ENCODE results near the gene ATP8A2. TPM values are rescaled to one million over a fixed set of nuclear protein-coding genes. Genes with fewer than 3 reads are reported as not detected.

The ATP8A2 gene
- total and polyA plus RNA-seq, 7 donors: under 0.01 to 2.2 (median 1.2) TPM; not detected in 1

DNA sequence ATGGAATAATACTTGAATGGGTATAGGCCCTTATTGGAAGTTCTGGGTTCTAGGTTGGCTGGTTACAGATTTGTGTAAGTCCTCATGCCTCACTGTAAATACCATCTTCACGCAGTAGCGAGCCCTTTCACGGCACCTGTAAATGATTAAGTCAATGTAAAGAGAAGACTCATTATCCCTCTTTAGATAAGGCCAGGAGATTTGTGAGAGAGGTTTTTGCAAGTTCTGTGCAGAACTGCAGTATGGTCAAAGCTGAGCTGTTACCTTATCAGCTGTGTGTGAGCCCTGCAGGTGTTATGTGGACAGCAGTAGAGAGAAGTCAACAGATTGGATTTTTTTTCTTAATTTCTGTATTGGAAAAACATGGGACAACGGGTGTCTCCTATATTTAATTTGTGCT, 538.5 kb downstream of the ATP8A2 start:
- no peak overlapping the region for H3K27ac ChIP-seq
- H3K27me3 ChIP-seq: no peaks in the 10 kb centered on the region
- H3K9me3 ChIP-seq: no peaks in the 10 kb centered on the region
- no peaks in the 10 kb centered on the region for H3K36me3 ChIP-seq
- intact Hi-C loops (cut with DNase I): no loop called here
- TF ChIP-seq POLR2AphosphoS5 (IDR thresholded peaks at IDR 0.05) (no peak), POLR2A (IDR thresholded peaks at IDR 0.05) (no peak), EP300 (IDR thresholded peaks at IDR 0.05) (no peak)
- TF ChIP-seq, protein P1, sequence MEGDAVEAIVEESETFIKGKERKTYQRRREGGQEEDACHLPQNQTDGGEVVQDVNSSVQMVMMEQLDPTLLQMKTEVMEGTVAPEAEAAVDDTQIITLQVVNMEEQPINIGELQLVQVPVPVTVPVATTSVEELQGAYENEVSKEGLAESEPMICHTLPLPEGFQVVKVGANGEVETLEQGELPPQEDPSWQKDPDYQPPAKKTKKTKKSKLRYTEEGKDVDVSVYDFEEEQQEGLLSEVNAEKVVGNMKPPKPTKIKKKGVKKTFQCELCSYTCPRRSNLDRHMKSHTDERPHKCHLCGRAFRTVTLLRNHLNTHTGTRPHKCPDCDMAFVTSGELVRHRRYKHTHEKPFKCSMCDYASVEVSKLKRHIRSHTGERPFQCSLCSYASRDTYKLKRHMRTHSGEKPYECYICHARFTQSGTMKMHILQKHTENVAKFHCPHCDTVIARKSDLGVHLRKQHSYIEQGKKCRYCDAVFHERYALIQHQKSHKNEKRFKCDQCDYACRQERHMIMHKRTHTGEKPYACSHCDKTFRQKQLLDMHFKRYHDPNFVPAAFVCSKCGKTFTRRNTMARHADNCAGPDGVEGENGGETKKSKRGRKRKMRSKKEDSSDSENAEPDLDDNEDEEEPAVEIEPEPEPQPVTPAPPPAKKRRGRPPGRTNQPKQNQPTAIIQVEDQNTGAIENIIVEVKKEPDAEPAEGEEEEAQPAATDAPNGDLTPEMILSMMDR (IDR thresholded peaks at IDR 0.05): no peak
- H3K4me1 ChIP-seq: no peaks in the 10 kb centered on the region
- 19 to 72% methylated on average over 4 of the region's 4 CpGs for WGBS, 2 donors
- no peak for DNase-seq
- no peak overlapping the region for H3K4me3 ChIP-seq

DNA sequence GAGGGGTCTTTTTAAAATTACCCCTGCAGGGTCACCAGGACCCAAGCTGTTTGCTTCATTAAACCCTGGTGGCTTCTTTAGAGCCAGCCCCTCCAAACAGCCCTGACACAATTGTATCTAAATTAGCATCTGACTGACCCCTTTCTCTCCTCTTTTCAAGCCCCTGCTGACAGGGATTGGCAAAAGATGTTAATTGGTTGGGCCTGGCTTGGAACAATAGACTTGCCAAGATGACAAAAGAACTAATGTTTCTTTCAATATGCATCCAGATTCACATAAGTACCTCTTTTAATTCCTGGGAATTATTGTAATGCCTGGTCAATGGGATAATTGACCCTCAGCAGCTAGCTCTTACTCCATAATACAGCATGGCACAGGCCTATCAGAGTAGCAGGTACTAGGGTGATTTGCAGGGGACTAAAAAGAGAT, 539.2 kb downstream of the ATP8A2 start:
- Histone ChIP-seq H3K36me3 (no peaks in the 10 kb centered on the region), H3K4me1 (no peaks in the 10 kb centered on the region), H3K27me3 (no peaks in the 10 kb centered on the region), H3K27ac (no peak overlapping the region), H3K9me3 (no peaks in the 10 kb centered on the region), H3K4me3 (no peak overlapping the region)
- intact Hi-C loops (cut with DNase I): no loop called here
- no peak for TF ChIP-seq POLR2A (IDR thresholded peaks at IDR 0.05)
- TF ChIP-seq EP300 (IDR thresholded peaks at IDR 0.05): no peak
- no peak for TF ChIP-seq POLR2AphosphoS5 (IDR thresholded peaks at IDR 0.05)
- TF ChIP-seq, protein P1 (IDR thresholded peaks at IDR 0.05): no peak
- no peak for DNase-seq

DNA sequence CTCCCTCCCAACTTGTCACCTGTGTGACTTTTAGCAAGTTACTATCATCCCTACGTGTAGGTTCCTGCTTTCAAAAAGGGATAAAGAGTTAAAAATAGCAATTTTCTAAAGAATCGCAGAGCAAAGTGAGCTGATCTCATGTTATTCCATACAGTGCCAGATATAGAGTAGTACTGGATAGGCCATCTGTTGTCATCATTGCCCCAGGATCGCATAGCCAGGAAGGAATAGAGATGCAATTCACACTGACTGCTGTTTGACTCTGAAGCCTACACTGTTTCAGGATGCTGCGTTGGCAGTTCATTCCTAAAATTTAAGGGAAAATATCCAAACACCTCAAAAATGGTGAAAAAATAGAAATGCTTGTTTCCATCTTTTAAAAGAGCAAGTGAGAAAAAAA, 541.2 kb downstream of the ATP8A2 start:
- Histone ChIP-seq H3K4me1 (no peaks in the 10 kb centered on the region), H3K9me3 (no peaks in the 10 kb centered on the region), H3K4me3 (no peak overlapping the region), H3K27ac (no peak overlapping the region), H3K36me3 (no peaks in the 10 kb centered on the region), H3K27me3 (no peaks in the 10 kb centered on the region)
- intact Hi-C loops (cut with DNase I): no loop called here
- 86 to 87% methylated on average over 4 of the region's 4 CpGs for whole genome bisulfite sequencing, 2 donors
- no peak for TF ChIP-seq EP300 (IDR thresholded peaks at IDR 0.05)
- DNase-seq: no peak

DNA sequence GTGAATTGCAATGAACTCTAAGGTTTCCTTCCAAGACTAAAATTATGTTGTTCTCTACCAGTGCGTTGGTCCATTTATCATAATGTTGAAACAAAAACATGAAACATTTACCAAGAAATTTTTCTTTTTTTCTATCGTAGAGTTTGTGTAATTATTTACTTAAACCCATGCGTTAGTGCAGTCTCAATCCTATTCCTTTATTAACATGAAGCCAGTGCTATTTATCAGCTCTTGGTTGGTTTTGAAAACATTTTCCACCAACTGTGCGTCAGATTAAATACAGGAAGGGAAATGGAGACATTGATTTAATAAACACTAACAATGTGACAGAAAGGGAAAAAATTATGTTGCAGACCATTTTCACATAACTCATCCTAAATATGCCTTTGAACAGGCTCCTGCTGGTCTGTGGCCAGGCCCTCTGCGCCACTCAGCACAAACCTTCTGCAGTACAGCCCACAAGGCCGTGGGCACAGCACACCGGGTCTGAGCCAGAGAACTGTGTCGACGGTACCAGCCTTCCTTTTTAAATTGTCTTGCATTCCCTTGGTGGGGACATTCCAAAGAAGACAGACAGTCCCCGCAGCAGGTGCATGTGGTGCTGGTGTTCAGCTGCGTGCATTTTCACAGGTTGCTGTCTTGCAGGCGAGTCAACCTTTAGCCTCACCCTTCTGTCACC, 544.2 kb downstream of the ATP8A2 start:
- Histone ChIP-seq H3K4me1 (no peaks in the 10 kb centered on the region), H3K27me3 (no peaks in the 10 kb centered on the region), H3K9me3 (no peaks in the 10 kb centered on the region), H3K4me3 (no peak overlapping the region), H3K36me3 (no peaks in the 10 kb centered on the region), H3K27ac (no peak overlapping the region)
- no peak for DNase-seq
- 82 to 84% methylated on average over 12 of the region's 12 CpGs for WGBS, 2 donors
- TF ChIP-seq POLR2A (IDR thresholded peaks at IDR 0.05): no peak
- TF ChIP-seq, protein P1 (IDR thresholded peaks at IDR 0.05): no peak
- TF ChIP-seq EP300 (IDR thresholded peaks at IDR 0.05): no peak
- no peak for TF ChIP-seq POLR2AphosphoS5 (IDR thresholded peaks at IDR 0.05)
- intact Hi-C loops (cut with DNase I): no loop called here

GRCh38 chr13:25920277-25920676, 548.5 kb downstream of the ATP8A2 start:
- Histone ChIP-seq H3K36me3 (no peaks in the 10 kb centered on the region), H3K4me3 (no peak overlapping the region), H3K9me3 (no peaks in the 10 kb centered on the region), H3K27me3 (no peaks in the 10 kb centered on the region), H3K4me1 (peaks cover 0 to 15% (median 5%) of the 10 kb centered on the region in 4 donors), H3K27ac (no peak overlapping the region)
- no peak for TF ChIP-seq POLR2A (IDR thresholded peaks at IDR 0.05)
- TF ChIP-seq POLR2AphosphoS5 (IDR thresholded peaks at IDR 0.05): no peak
- TF ChIP-seq EP300 (IDR thresholded peaks at IDR 0.05): no peak
- TF ChIP-seq, protein P1 (IDR thresholded peaks at IDR 0.05): no peak
- 78 to 86% methylated on average over 4 of the region's 4 CpGs for WGBS, 2 donors
- DNase-seq: no peak
- intact Hi-C loops (cut with DNase I): no loop called here
